T-helper 2 cell treated with Interferon-gamma antibody and Interleukin-4, amounts not matched to agents 5 μg/mL and 100 μg/mL, for 36 hours (primary cell): Measurements from ENCODE around the gene NTRK2.
"Not testable (repeated sequence)": the region's sequence is repeated elsewhere in the genome, so short reads cannot be mapped to it uniquely, and the experiment has no call there.

ENCODE experiments used
- DNase-seq: peaks from one replicate; pipeline ENCODE4 v3.0.0; 2021; ENCODE audit warnings: low spot score
- H3K27ac Mint-ChIP-seq: one replicate; pipeline ENCODE4 v1.8.0; 2021; ENCODE audit warnings: mild to moderate bottlenecking, mixed read lengths
- H3K27me3 Mint-ChIP-seq: one replicate; pipeline ENCODE4 v1.8.0; 2021; ENCODE audit warnings: low read depth, mixed read lengths
- H3K36me3 Mint-ChIP-seq: one replicate; pipeline ENCODE4 v1.8.0; 2021; ENCODE audit warnings: low read depth, mixed read lengths
- H3K4me1 Mint-ChIP-seq: one replicate; pipeline ENCODE4 v1.8.0; 2021; ENCODE audit warnings: low read depth, mixed read lengths
- H3K4me3 Mint-ChIP-seq: one replicate; pipeline ENCODE4 v1.8.0; 2022; ENCODE audit warnings: mild to moderate bottlenecking, moderate library complexity, mixed read lengths
- H3K9me3 Mint-ChIP-seq: one replicate; pipeline ENCODE4 v1.8.0; 2021; ENCODE audit warnings: mixed read lengths

NTRK2 gene

DNA sequence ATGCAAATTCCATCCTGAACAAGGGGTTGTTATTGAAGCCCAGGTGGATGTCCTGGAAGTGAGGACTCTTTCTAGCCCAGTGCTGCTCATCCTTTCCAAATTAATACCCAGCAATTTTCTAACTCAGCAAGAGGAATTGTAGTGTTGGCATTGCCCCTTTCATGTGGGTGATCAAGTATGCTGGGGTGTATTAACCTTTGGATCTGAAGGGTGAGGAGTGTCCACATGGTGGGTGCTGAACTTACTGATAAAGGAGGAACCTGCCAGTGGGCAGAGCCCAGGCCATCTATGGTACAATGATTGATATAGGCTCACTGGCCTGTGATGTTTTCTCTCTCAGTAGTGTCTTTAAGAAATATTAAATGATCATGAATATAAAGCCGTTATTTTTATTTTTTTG, 210.1 kb downstream of the NTRK2 start:
- no peak overlapping the region for H3K27ac Mint-ChIP-seq
- DNase-seq, result no peak
- peaks cover 1% of the 10 kb centered on the region for H3K4me1 Mint-ChIP-seq
- H3K36me3 Mint-ChIP-seq, result no peaks in the 10 kb centered on the region
- H3K9me3 Mint-ChIP-seq, result no peaks in the 10 kb centered on the region
- H3K4me3 Mint-ChIP-seq, result no peak overlapping the region
- no peaks in the 10 kb centered on the region for H3K27me3 Mint-ChIP-seq

GRCh38 chr9:84880835-84881234, 211.3 kb downstream of the NTRK2 start:
- no peaks in the 10 kb centered on the region for H3K9me3 Mint-ChIP-seq

GRCh38 chr9:84886866-84887265, 217.3 kb downstream of the NTRK2 start:
- Mint-ChIP-seq H3K4me1 (no peaks in the 10 kb centered on the region), H3K4me3 (no peak overlapping the region), H3K27ac (no peak overlapping the region), H3K9me3 (no peaks in the 10 kb centered on the region), H3K27me3 (no peaks in the 10 kb centered on the region), H3K36me3 (no peaks in the 10 kb centered on the region)
- no peak for DNase-seq

More at GRCh38 chr9:84880835-84881234, 211.3 kb downstream of the NTRK2 start:
- no peaks in the 10 kb centered on the region for H3K27me3 Mint-ChIP-seq
- no peak for DNase-seq
- no peak overlapping the region for H3K4me3 Mint-ChIP-seq
- no peaks in the 10 kb centered on the region for H3K4me1 Mint-ChIP-seq
- no peak overlapping the region for H3K27ac Mint-ChIP-seq
- H3K36me3 Mint-ChIP-seq, result no peaks in the 10 kb centered on the region

DNA sequence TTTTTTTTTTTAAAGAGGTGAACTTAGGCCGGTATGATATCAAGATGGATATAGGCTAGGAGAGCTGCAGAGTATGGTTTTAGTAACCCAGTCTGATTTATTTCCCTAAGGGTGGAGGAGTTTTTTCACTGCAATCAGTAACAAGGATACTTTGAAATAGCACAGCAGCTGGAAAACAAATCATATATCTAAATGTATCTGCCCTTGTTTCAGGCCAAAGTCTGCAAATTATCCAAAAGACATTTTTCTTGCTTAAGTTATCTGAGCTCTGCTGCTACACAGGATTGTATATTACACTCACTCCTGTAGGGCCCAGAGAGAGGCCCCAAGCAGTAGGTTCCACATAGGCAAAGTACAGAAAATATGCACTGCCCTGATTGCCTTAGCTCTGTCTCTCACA, 222.4 kb downstream of the NTRK2 start:
- H3K9me3 Mint-ChIP-seq, result no peaks in the 10 kb centered on the region
- DNase-seq, result no peak
- no peaks in the 10 kb centered on the region for H3K4me1 Mint-ChIP-seq
- no peak overlapping the region for H3K4me3 Mint-ChIP-seq
- no peaks in the 10 kb centered on the region for H3K36me3 Mint-ChIP-seq
- no peaks in the 10 kb centered on the region for H3K27me3 Mint-ChIP-seq
- H3K27ac Mint-ChIP-seq, result no peak overlapping the region

DNA sequence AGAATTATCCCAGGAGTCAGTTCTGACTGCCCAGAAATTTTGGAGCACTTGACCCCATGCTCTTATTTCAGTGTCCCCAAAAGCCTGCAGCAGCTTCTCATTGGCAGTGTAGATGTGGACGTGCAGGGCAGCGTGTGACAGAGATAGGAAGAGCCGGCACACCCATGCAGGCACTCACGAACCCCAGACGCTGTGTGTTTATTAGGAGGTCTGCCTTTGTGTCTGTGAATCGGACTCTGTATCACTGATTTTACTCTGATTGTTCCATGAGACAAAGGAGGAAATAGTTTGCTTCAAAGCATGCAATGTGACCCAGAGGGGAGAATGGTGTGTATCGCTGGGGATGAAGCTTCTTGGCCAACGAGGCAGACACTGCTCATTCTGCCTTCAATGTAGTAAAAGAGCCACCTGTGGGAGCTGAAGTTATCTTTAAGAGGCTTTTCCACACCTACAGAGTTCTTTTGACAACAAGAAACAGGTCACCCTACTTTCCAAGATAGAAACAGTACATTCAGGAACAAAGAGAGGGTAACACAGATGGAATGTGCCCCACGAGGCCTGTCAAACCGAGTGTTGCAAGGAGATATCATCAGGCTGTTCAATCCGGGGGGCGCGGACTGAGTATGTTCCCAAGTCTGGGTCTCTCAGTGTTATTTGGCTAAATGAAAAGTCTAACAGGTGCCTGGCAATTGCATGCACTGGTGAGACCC, 224.0 kb downstream of the NTRK2 start:
- Mint-ChIP-seq H3K27me3 (no peaks in the 10 kb centered on the region), H3K4me3 (no peak overlapping the region), H3K9me3 (no peaks in the 10 kb centered on the region)

DNA sequence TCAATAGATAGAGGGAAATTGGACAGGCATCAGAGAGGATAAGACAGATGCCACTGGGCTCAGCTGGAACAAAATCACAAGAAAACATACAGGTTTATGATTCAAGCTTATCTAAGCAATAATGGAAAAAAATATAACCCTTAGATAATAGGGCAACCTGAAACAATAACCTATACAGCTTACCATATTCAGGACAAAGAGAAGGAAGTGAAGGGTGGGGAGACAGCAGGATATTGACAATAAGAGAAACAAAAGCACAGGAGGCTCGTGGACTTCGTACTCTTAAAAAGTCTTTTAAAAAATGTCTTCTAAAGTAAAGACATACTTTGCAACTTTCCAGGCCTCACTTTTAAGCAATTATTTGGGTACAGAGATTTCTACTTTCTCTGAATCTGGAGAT, 225.3 kb downstream of the NTRK2 start:
- DNase-seq, result no peak
- H3K4me3 Mint-ChIP-seq, result no peak overlapping the region
- H3K36me3 Mint-ChIP-seq, result no peaks in the 10 kb centered on the region
- no peaks in the 10 kb centered on the region for H3K9me3 Mint-ChIP-seq
- no peak overlapping the region for H3K27ac Mint-ChIP-seq
- no peaks in the 10 kb centered on the region for H3K27me3 Mint-ChIP-seq
- H3K4me1 Mint-ChIP-seq, result no peaks in the 10 kb centered on the region

More for the DNA sequence above, 224.0 kb downstream of the NTRK2 start:
- DNase-seq, result no peak
- no peaks in the 10 kb centered on the region for H3K4me1 Mint-ChIP-seq
- H3K27ac Mint-ChIP-seq, result no peak overlapping the region
- H3K36me3 Mint-ChIP-seq, result no peaks in the 10 kb centered on the region

DNA sequence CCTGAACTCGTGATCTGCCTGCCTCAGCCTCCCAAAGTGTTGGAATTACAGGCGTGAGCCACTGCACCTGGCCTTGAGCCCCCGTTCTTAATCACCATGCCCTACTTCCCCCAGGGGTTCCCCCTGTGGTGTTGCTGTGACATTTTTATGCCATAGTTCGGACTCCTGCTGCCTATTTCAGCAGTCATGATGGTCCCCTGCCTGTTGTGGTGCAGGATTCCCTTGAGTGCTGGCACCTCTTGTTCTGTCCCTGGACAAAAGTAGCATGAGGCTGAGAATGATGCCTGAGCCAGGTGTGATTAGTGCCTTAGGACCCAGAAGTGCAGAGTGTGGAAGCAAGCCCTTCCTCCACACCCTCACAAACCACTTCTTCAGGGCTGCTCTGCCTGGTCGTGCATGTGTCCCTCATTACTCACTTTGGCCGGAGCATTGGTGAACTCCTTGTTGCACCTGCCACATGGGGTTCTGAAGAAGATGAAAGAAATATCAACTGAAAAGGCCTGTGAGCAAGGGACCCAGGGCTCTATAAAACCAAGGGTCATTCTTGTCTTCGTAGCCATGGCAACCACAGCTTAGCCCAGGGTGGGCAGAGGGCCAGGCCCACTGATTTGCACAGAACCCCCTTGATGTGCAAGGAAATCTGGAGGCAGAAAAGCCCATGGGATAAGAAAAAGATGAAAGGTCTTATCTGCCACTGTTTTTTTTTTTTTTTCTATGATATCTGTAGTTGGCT, 228.0 kb downstream of the NTRK2 start:
- no peaks in the 10 kb centered on the region for H3K36me3 Mint-ChIP-seq
- H3K4me3 Mint-ChIP-seq, result no peak overlapping the region
- no peak overlapping the region for H3K27ac Mint-ChIP-seq
- H3K27me3 Mint-ChIP-seq, result no peaks in the 10 kb centered on the region
- no peaks in the 10 kb centered on the region for H3K4me1 Mint-ChIP-seq
- no peak for DNase-seq
- H3K9me3 Mint-ChIP-seq, result no peaks in the 10 kb centered on the region

- H3K4me1 Mint-ChIP-seq, result no peaks in the 10 kb centered on the region
- no peak for DNase-seq
- no peaks in the 10 kb centered on the region for H3K36me3 Mint-ChIP-seq
- no peaks in the 10 kb centered on the region for H3K27me3 Mint-ChIP-seq
- H3K9me3 Mint-ChIP-seq, result no peaks in the 10 kb centered on the region
- H3K27ac Mint-ChIP-seq, result no peak overlapping the region
- H3K4me3 Mint-ChIP-seq, result no peak overlapping the region
Observed at GRCh38 chr9:84898188-84898587, 228.7 kb downstream of the NTRK2 start.

GRCh38 chr9:84898618-84899017, 229.1 kb downstream of the NTRK2 start:
- H3K27ac Mint-ChIP-seq, H3K27me3 Mint-ChIP-seq, H3K4me1 Mint-ChIP-seq, H3K36me3 Mint-ChIP-seq, H3K9me3 Mint-ChIP-seq, H3K4me3 Mint-ChIP-seq, DNase-seq: not testable (repeated sequence)

- Mint-ChIP-seq H3K4me3 (no peak overlapping the region), H3K9me3 (no peaks in the 10 kb centered on the region), H3K4me1 (no peaks in the 10 kb centered on the region), H3K27me3 (no peaks in the 10 kb centered on the region), H3K36me3 (no peaks in the 10 kb centered on the region), H3K27ac (no peak overlapping the region)
- DNase-seq, result no peak
Observed at GRCh38 chr9:84899326-84899725, 229.8 kb downstream of the NTRK2 start.

- H3K27ac Mint-ChIP-seq, result no peak overlapping the region
- no peak for DNase-seq
- no peaks in the 10 kb centered on the region for H3K27me3 Mint-ChIP-seq
- no peaks in the 10 kb centered on the region for H3K4me1 Mint-ChIP-seq
- no peaks in the 10 kb centered on the region for H3K36me3 Mint-ChIP-seq
- no peak overlapping the region for H3K4me3 Mint-ChIP-seq
- no peaks in the 10 kb centered on the region for H3K9me3 Mint-ChIP-seq
Observed at GRCh38 chr9:84900421-84900820, 230.9 kb downstream of the NTRK2 start.

DNA sequence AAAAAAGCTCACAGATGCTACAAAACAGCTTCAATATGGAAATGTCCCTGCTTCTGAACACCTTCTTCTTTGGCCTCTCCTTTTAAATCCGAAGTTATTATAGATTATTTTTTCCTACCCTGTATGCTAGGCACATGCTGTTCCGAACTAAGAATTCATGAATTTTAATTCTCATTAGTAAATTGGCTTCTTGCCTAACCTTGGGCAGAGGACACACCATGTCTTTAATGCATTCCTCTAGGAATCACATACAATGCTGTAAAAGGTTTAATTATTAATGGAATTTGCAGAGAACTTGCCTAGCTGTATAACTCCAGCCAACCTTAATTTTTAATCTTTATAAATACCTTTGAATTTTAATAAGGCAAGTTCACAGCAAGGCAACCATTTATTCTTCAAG, 234.4 kb downstream of the NTRK2 start:
- Mint-ChIP-seq H3K27me3 (no peaks in the 10 kb centered on the region), H3K36me3 (no peaks in the 10 kb centered on the region), H3K27ac (no peak overlapping the region), H3K4me3 (no peak overlapping the region), H3K9me3 (no peaks in the 10 kb centered on the region), H3K4me1 (no peaks in the 10 kb centered on the region)
- no peak for DNase-seq

GRCh38 chr9:84916769-84917168, 247.2 kb downstream of the NTRK2 start:
- H3K36me3 Mint-ChIP-seq, result no peaks in the 10 kb centered on the region
- no peaks in the 10 kb centered on the region for H3K9me3 Mint-ChIP-seq
- DNase-seq, result no peak
- no peak overlapping the region for H3K27ac Mint-ChIP-seq
- no peak overlapping the region for H3K4me3 Mint-ChIP-seq
- H3K27me3 Mint-ChIP-seq, result no peaks in the 10 kb centered on the region
- H3K4me1 Mint-ChIP-seq, result no peaks in the 10 kb centered on the region

- no peak for DNase-seq
- H3K9me3 Mint-ChIP-seq, result no peaks in the 10 kb centered on the region
- H3K4me3 Mint-ChIP-seq, result no peak overlapping the region
- H3K27ac Mint-ChIP-seq, result no peak overlapping the region
- H3K4me1 Mint-ChIP-seq, result no peaks in the 10 kb centered on the region
- H3K36me3 Mint-ChIP-seq, result no peaks in the 10 kb centered on the region
- H3K27me3 Mint-ChIP-seq, result no peaks in the 10 kb centered on the region
Observed at GRCh38 chr9:84917366-84918070, 248.0 kb downstream of the NTRK2 start.
